ENCODE results near the gene RAB1A.

DNA sequence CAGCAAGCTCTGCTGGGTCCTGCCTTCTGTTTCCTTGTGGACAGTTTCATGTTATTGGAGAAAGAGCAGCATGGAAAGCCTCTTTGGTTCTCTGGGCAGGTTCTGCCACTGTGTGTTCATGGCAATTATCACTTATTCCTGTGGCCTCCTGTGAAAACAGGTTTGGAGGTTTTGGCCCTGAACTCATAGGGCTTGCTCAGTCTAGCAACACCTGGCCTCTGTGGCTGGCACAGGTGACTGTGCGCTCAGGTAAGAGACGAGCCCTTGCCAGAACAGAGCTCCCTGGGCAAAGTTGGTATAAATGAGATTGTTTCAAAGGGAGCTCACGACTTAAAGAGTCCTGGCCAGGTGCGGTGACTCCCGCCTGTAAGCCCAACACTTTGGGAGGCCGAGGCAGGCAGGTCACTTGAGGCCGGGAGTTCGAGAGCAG, 68.0 kb downstream of the RAB1A start:
- TF ChIP-seq MAX (IDR thresholded peaks at IDR 0.05): no peak
- no peak for TF ChIP-seq CREB1 (IDR thresholded peaks at IDR 0.05; ENCODE audit: low read depth)
- TF ChIP-seq REST (IDR thresholded peaks at IDR 0.05; ENCODE audit: low read depth): no peak
- TF ChIP-seq FOXM1 (IDR thresholded peaks at IDR 0.05; ENCODE audit: borderline replicate concordance, low read depth): no peak
- no peak for TF ChIP-seq TAF1 (IDR thresholded peaks at IDR 0.05; ENCODE audit: low read depth)

Data from Ishikawa (cell line).